ENCODE measurements around the gene AATK. TPM values are rescaled to one million over a fixed set of nuclear protein-coding genes. Genes with fewer than 3 reads are reported as not detected.

Gene AATK
- total and polyA plus RNA-seq, 10 of the 15 experiments (the other 5 are each of a cell fraction or from before 2014, with no cell fraction given), result 0.04 TPM; not detected in 9

DNA sequence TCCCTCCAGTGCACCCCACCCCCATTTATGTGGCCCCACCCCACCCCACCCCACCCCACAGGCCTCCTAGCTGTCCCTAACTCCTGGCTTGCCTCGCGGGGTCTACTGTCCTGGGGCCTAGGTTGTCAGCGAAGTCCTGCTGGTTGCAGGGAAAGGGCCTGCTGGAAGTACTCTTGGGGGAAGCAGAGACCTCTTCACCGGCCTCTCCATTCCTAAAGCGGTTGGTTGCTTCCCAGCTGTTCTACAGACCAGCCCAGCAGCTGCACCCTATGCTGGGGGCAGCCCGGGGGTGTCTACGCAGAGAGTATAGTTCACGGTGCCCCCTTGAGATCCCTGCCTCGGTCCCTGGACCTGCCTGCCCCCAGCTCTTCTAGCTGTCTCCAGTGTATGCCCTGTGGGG is 74.9 kb downstream of the AATK start:
- Histone ChIP-seq H3K27ac (ENCODE audit: control insufficient read depth, insufficient read depth) (no peak overlapping the region), H4K20me1 (ENCODE audit: control insufficient read depth, insufficient read depth) (no peaks in the 10 kb centered on the region), H3K4me2 (ENCODE audit: control insufficient read depth, insufficient read depth) (no peak overlapping the region), H3K4me1 (ENCODE audit: control insufficient read depth, insufficient read depth, low read length) (peaks cover 11% of the 10 kb centered on the region), H3K9me3 (replicated peaks; ENCODE audit: control insufficient read depth, insufficient read depth, low read length) (no peaks in the 10 kb centered on the region), H3K4me3 (no peak overlapping the region), H3K9ac (ENCODE audit: control insufficient read depth, insufficient read depth, low read length) (no peak overlapping the region), H3K27me3 (replicated peaks in 1 of 2; ENCODE audit: control insufficient read depth in 2 of 2, insufficient read depth in 2 of 2, low read length in 1 of 2) (peaks cover 0 to 4% of the 10 kb centered on the region in 2 experiments; a peak in 1 of 4 replicates), H3K36me3 (ENCODE audit: control insufficient read depth in 2 of 2, insufficient read depth in 2 of 2, low read length in 1 of 2) (no peaks in the 10 kb centered on the region), H2AFZ (ENCODE audit: control insufficient read depth, low read depth, low read length) (no peak overlapping the region), H3K79me2 (ENCODE audit: control insufficient read depth, insufficient read depth, low read length) (no peaks in the 10 kb centered on the region)
- TF ChIP-seq TAF1 (IDR thresholded peaks at IDR 0.05; ENCODE audit: borderline replicate concordance, low read depth, low read length) (no peak), POLR2AphosphoS2 (IDR thresholded peaks at IDR 0.05; ENCODE audit: low read depth, low read length) (no peak), POLR2A (IDR thresholded peaks at IDR 0.05; ENCODE audit: low read depth, low read length) (no peak), SREBF2 (IDR thresholded peaks at IDR 0.05; ENCODE audit: low read length) (no peak)
- TF ChIP-seq, protein P1, sequence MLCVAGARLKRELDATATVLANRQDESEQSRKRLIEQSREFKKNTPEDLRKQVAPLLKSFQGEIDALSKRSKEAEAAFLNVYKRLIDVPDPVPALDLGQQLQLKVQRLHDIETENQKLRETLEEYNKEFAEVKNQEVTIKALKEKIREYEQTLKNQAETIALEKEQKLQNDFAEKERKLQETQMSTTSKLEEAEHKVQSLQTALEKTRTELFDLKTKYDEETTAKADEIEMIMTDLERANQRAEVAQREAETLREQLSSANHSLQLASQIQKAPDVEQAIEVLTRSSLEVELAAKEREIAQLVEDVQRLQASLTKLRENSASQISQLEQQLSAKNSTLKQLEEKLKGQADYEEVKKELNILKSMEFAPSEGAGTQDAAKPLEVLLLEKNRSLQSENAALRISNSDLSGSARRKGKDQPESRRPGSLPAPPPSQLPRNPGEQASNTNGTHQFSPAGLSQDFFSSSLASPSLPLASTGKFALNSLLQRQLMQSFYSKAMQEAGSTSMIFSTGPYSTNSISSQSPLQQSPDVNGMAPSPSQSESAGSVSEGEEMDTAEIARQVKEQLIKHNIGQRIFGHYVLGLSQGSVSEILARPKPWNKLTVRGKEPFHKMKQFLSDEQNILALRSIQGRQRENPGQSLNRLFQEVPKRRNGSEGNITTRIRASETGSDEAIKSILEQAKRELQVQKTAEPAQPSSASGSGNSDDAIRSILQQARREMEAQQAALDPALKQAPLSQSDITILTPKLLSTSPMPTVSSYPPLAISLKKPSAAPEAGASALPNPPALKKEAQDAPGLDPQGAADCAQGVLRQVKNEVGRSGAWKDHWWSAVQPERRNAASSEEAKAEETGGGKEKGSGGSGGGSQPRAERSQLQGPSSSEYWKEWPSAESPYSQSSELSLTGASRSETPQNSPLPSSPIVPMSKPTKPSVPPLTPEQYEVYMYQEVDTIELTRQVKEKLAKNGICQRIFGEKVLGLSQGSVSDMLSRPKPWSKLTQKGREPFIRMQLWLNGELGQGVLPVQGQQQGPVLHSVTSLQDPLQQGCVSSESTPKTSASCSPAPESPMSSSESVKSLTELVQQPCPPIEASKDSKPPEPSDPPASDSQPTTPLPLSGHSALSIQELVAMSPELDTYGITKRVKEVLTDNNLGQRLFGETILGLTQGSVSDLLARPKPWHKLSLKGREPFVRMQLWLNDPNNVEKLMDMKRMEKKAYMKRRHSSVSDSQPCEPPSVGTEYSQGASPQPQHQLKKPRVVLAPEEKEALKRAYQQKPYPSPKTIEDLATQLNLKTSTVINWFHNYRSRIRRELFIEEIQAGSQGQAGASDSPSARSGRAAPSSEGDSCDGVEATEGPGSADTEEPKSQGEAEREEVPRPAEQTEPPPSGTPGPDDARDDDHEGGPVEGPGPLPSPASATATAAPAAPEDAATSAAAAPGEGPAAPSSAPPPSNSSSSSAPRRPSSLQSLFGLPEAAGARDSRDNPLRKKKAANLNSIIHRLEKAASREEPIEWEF (IDR thresholded peaks at IDR 0.05; ENCODE audit: insufficient replicate concordance, low read depth, low read length), result no peak
- ATAC-seq (no peak), DNase-seq (ENCODE audit: low read depth, low spot score) (no peak), FAIRE-seq (no peak)
- intact Hi-C loops (cut with micrococcal nuclease; ENCODE audit: unreplicated experiment) (no loop called here), in situ Hi-C loops (cut with MboI) (loop anchor here (10.0 kb wide), 1 partner anchor 66 kb away; no protein-coding TSS in a partner anchor)
- RAD21 ChIA-PET (ENCODE audit: unreplicated experiment), result no interaction called here
- BruUV-seq (replicated peaks), result no TSS peak
- CTCF ChIA-PET, result interaction anchor here (0.7 kb wide), 1 partner anchor 68 kb away, joined by 3 read pairs; no protein-coding TSS in a partner anchor
- POLR2A ChIA-PET, result no interaction called here
- WGBS (ENCODE audit: insufficient coverage, insufficient replicate concordance, low lambda C conversion rate, missing lambda C conversion rate), result 64% methylated on average over 7 of the region's 9 CpGs
- SMC1A ChIA-PET (ENCODE audit: uncharacterized antibody, unreplicated experiment), result no interaction called here

Data from GM12878 (cell line).